Heart left ventricle (tissue), 16 donors: ENCODE data around the gene LAMB4. TPM values are rescaled to one million over a fixed set of nuclear protein-coding genes. Genes with fewer than 3 reads are reported as not detected.

ENCODE experiments used
- ATAC-seq, 4 donors: fragments of 200-7000 bp; cut with Tn5 transposase; one replicate each; pipeline ENCODE4 v1.9.1; 2020 to 2022; ENCODE audit warnings: moderate library complexity in 4 of 4, mild to moderate bottlenecking in 3 of 4, moderate number of reproducible peaks in 1 of 4
- DNase-seq, 5 donors: peaks; one replicate each; pipeline ENCODE4 v3.0.0-alpha.2; 2020
- H3K27ac ChIP-seq, 12 donors: fragments of 200-600 bp; sonication (generic) in 4 of 12; one replicate each; pipeline versions ENCODE4 v1.5.0 to v1.8.0; 2016 to 2022; ENCODE audit warnings: mild to moderate bottlenecking in 2 of 12
- H3K27me3 ChIP-seq, 9 donors: fragments of 200-600 bp; sonication (generic) in 2 of 9; one replicate each; pipeline versions ENCODE4 v1.5.1 to v1.8.0; 2016 to 2022; ENCODE audit warnings: mild to moderate bottlenecking in 3 of 9
- H3K36me3 ChIP-seq, 9 donors: fragments of 200-600 bp; sonication (generic) in 2 of 9; one replicate each; pipeline versions ENCODE4 v1.5.0 to v1.8.0; 2018 to 2022; ENCODE audit warnings: mild to moderate bottlenecking in 2 of 9
- H3K4me1 ChIP-seq, 12 donors: fragments of 200-600 bp; sonication (generic) in 4 of 12; one replicate each; pipeline versions ENCODE4 v1.5.0 to v1.8.0; 2016 to 2022; ENCODE audit warnings: mild to moderate bottlenecking in 3 of 12
- H3K4me3 ChIP-seq, 12 donors: fragments of 200-600 bp; sonication (generic) in 4 of 12; one replicate each; pipeline versions ENCODE4 v1.5.0 to v1.8.0; 2017 to 2022; ENCODE audit warnings: mild to moderate bottlenecking in 9 of 12, moderate library complexity in 4 of 12
- H3K9me3 ChIP-seq, 12 donors: fragments of 200-600 bp; sonication (generic) in 4 of 12; one replicate each; pipeline versions ENCODE4 v1.5.0 to v1.8.0; 2016 to 2022; ENCODE audit warnings: mild to moderate bottlenecking in 1 of 12
- POLR2A ChIP-seq, 2 donors: fragments of 450-650 bp; IDR thresholded peaks; one replicate each; pipeline ENCODE4 v1.6.1; 2017; ENCODE audit warnings: antibody characterized with exemption in 2 of 2, mild to moderate bottlenecking in 2 of 2, moderate library complexity in 2 of 2
- WGBS, 4 donors: extraction: QIAGEN DNeasy Blood & Tissue Kit in 2 of 4; methylation state at CpG; one replicate each; pipeline versions ENCODE4 v1.1.5 to v1.1.7; 2013 to 2018; 5-methylcytosine and 5-hydroxymethylcytosine counted together
- intact Hi-C, 10 donors: fragments of 100-400 bp; cut with DNase I; formaldehyde crosslinking; loops; one replicate each; pipeline versions ENCODE4 v1.11.1 to v1.14.2; 2022
- polyA plus RNA-seq, 2 donors: library from polyadenylated mRNA; stranded (reverse); fragments of 200-250 nt; gene quantifications; one replicate each; pipeline ENCODE4 v1.2.3, GENCODE V29; 2013
- total RNA-seq, 9 donors: library from RNA; depleted of rRNA in 2 of 9; stranded (reverse); fragments of >200 nt in 2 of 9; fragmentation: NEBNext Ultra II Directional in 3 of 9; extraction: Animal tissue kit (Norgen Biotek cat#: 25700) in 3 of 9; gene quantifications; one replicate each; pipeline versions ENCODE4 v1.1.0 to v1.2.4, GENCODE V29; 2016 to 2023
- TF ChIP-seq, protein P1 (sequence below), 12 donors: fragments of 200-600 bp; sonication (generic) in 4 of 12; IDR thresholded peaks; one replicate each; pipeline versions ENCODE4 v1.5.0 to v1.8.0; 2018 to 2022; ENCODE audit warnings: antibody characterized with exemption in 12 of 12, mild to moderate bottlenecking in 5 of 12
- donor health status: ischemic (EF 13 %, LVEDD 7.1; RV severe dilation, severe dysfunction).
- donor health status: healthy with polysubstance abuse.
- donor health status: DM: no; HTN: yes; CAD: no.
- donor health status: DM: no; HTN: no; CAD: no.
- donor health status: ischemic (EF 25% LVEDD 6.9; RV normal size, moderate dysfunction).
- donor health status: ischemic (EF 25% LVEDD 5.7; RV mildly dilated, moderate dysfunction).
- donor health status: healthy.
- donor health status: DM: yes; HTN: yes; CAD: no.
- donor health status: ischemic (EF 35%, LVEDD 5.7; RV mildly dilated, moderate dysfunction).
- donor health status: nonischemic (EF 11% LVEDD 7.7; RV severe dilation, severe dysfunction).
- donor health status: DM: yes; HTN: yes; CAD: no.
- donor health status: PGD.
- donor health status: ischemic (EF 29% LVEDD 5.4; RV normal size, mild dysfunction).
- donor health status: nonischemic (EF 23%, LVEDD 6.1; RV moderate dilation, normal function).

Gene LAMB4
- total and polyA plus RNA-seq, 11 donors = 0.19 to 0.31 (median 0.26) TPM; not detected in 4

DNA sequence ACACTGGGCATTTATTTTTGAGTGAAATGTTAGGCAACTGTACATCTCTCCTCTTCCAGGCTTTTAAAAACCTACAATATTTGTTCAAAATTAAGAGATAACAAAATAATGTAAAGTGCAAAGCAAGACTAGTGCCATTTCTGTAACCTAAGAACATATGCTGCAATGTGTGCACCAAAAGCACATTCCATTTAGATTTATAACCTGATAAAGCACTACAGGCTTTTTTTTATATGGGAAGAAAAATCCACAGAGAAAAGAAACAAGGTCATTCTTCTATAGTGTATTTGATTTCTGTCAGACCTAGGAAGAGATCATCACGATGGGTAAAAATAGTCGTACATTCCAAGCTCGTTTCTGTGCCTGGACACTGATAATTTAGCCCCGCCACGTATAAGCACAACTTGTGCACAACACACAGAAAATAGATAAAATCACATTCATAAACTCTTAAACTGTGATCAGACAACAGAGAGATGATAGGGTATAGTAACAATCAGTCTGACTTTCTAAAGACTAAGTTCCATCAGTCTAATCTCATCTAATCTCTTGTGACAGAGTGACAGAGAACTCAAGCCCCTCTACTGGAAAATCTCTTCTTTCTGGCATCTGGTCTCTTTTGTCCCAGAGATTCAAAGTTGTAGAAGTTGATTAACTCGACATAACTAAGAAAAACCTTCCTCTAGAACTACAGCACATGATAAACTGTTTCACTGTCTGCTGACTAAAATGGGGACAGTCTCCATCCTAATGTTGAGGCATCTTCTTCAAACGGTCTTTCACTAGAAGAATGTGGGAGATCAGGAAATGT, 133.9 kb downstream of the LAMB4 start:
- 36 to 48% (median 45%) methylated on average over 7 of the region's 7 CpGs for WGBS, 4 donors
- Histone ChIP-seq H3K4me3 (no peak overlapping the region), H3K36me3 (peaks cover 0 to 53% (median 38%) of the 10 kb centered on the region in 9 donors), H3K27ac (peak overlapping the region in 11 of 12 donors; percentile 37 to 79 (median 65)), H3K27me3 (peaks cover 0 to 3% (median 0%) of the 10 kb centered on the region in 9 donors), H3K4me1 (peaks cover 0 to 80% (median 43%) of the 10 kb centered on the region in 12 donors), H3K9me3 (no peaks in the 10 kb centered on the region)
- DNase-seq = no peak
- ATAC-seq = no peak
- TF ChIP-seq POLR2A (IDR thresholded peaks at IDR 0.05) = no peak
- TF ChIP-seq, protein P1, sequence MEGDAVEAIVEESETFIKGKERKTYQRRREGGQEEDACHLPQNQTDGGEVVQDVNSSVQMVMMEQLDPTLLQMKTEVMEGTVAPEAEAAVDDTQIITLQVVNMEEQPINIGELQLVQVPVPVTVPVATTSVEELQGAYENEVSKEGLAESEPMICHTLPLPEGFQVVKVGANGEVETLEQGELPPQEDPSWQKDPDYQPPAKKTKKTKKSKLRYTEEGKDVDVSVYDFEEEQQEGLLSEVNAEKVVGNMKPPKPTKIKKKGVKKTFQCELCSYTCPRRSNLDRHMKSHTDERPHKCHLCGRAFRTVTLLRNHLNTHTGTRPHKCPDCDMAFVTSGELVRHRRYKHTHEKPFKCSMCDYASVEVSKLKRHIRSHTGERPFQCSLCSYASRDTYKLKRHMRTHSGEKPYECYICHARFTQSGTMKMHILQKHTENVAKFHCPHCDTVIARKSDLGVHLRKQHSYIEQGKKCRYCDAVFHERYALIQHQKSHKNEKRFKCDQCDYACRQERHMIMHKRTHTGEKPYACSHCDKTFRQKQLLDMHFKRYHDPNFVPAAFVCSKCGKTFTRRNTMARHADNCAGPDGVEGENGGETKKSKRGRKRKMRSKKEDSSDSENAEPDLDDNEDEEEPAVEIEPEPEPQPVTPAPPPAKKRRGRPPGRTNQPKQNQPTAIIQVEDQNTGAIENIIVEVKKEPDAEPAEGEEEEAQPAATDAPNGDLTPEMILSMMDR (IDR thresholded peaks at IDR 0.05) = no peak
- intact Hi-C loops = loop anchor here in 1 of 10 donors (10.0 kb wide), 1 partner anchor 71 kb away; no protein-coding TSS in a partner anchor

DNA sequence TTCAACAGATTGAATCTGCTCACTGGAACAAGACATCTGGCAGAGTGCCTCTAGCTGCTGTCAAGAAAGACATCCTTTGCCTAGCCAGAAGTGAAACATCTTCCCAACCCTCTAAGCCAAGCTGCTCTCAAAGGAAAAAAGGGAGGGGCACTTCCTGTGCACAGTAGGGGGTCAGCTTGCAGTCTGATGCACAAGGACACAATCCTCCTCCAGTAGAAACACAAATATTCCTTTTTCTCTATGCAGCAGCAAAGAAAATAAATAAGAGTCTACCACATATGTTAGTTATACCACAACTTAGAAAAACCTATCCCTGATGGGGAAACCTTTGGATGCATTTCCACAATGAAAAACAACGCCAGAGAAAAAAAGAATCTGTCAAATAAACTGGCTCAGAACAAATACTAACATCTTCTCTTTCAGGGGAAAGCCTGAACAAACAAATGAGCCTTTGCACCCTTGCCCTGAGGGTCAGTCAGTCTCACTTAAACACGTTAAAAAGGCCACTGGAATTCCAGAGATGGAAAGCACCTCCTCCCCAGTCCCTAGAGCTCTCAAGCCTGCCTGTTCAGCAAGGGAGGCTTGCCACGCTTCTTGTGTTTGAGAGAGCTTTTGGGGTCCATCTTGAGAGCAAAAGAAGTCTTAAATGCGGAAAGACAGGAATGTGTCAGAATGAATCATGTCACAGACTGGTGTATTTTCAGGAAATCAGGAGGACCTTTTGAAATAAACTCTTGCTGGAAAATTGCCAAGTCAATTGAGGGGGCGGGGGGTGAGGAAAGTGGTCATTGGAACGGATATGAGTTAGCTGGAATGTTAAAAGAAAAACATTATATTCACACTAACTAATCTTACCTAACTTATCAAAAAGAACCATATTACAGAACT, 134.7 kb downstream of the LAMB4 start:
- Histone ChIP-seq H3K4me3 (no peak overlapping the region), H3K9me3 (no peaks in the 10 kb centered on the region), H3K27ac (peak overlapping the region; percentile 49 to 79 (median 63)), H3K4me1 (peaks cover 0 to 80% (median 44%) of the 10 kb centered on the region in 12 donors), H3K27me3 (no peaks in the 10 kb centered on the region), H3K36me3 (peaks cover 0 to 54% (median 38%) of the 10 kb centered on the region in 9 donors)
- TF ChIP-seq, protein P1 (IDR thresholded peaks at IDR 0.05) = no peak
- no peak for TF ChIP-seq POLR2A (IDR thresholded peaks at IDR 0.05)
- intact Hi-C loops = loop anchor here in 2 of 10 donors (2.0 to 10.0 kb wide), 3 partner anchors 23 to 105 kb away; partner anchors contain the start of gene DLD (in 1 of the 2)
- WGBS, 4 donors = 35 to 51% (median 41%) methylated on average over 6 of the region's 6 CpGs
- ATAC-seq (peak; percentile 62 to 72 (median 70)), DNase-seq (peak in 4 of 5 donors; percentile 54 to 67 (median 59))

DNA sequence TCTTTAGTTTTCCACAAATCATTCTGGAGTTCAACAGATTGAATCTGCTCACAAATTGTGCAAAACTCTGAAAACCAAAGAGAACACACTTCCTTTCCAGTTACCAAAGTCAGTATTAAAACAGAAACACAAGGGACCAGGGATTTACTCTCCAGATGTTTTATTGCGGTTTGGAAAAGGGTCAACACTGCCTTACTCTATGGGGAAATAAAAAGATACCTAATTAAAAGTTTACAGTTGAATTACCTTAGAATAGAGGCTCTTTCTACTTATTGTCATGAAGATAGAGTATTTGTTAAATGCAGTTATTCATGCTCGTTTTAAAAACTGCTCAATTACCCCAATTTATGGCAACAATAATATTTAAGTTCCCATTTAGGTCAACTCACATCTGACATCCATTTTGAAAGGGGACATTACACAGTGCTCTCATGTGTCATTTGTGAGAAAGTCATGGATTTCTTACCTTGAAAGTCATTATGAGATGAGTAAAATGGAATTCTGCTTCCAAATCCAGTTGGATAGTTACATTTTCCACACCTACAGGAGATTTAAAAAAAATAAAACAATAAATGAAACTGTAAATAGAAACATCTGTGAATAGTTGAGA, 135.6 kb downstream of the LAMB4 start:
- intact Hi-C loops = loop anchor here in 2 of 10 donors (2.0 to 10.0 kb wide), 3 partner anchors 22 to 104 kb away; partner anchors contain the start of gene DLD (in 1 of the 2)
- peak in 3 of 4 donors; percentile 19 to 38 (median 32) for ATAC-seq

More for the DNA sequence above, 135.6 kb downstream of the LAMB4 start:
- H3K9me3 ChIP-seq = no peaks in the 10 kb centered on the region
- peaks cover 0 to 54% (median 38%) of the 10 kb centered on the region in 9 donors for H3K36me3 ChIP-seq
- WGBS, 4 donors = 58 to 73% (median 67%) methylated on average over 2 of the region's 2 CpGs
- DNase-seq = no peak
- TF ChIP-seq, protein P1 (IDR thresholded peaks at IDR 0.05) = no peak
- TF ChIP-seq POLR2A (IDR thresholded peaks at IDR 0.05) = no peak
- peaks cover 0 to 84% (median 43%) of the 10 kb centered on the region in 12 donors for H3K4me1 ChIP-seq
- H3K4me3 ChIP-seq = no peak overlapping the region
- no peaks in the 10 kb centered on the region for H3K27me3 ChIP-seq
- peak overlapping the region in 11 of 12 donors; percentile 51 to 79 (median 65) for H3K27ac ChIP-seq
